Upper lobe of right lung (tissue), 1 donor: Measurements from ENCODE around the gene NFKB1. TPM values are rescaled to one million over a fixed set of nuclear protein-coding genes. Genes with fewer than 3 reads are reported as not detected.

Source experiments
- ATAC-seq: fragments of 200-7000 bp; cut with Tn5 transposase; one replicate; pipeline ENCODE4 v1.9.1; 2020; ENCODE audit warnings: mild to moderate bottlenecking, moderate library complexity
- DNase-seq: peaks from one replicate; pipeline ENCODE4 v3.0.0-alpha.2; 2020
- H3K27ac ChIP-seq: fragments of 200-600 bp; one replicate; pipeline ENCODE4 v1.8.0; 2022
- H3K27me3 ChIP-seq: fragments of 200-600 bp; one replicate; pipeline ENCODE4 v1.8.0; 2022; ENCODE audit warnings: mild to moderate bottlenecking
- H3K36me3 ChIP-seq: fragments of 200-600 bp; one replicate; pipeline ENCODE4 v1.8.0; 2022
- H3K4me1 ChIP-seq: fragments of 200-600 bp; one replicate; pipeline ENCODE4 v1.8.0; 2022
- H3K4me3 ChIP-seq: fragments of 200-600 bp; one replicate; pipeline ENCODE4 v1.8.0; 2022; ENCODE audit warnings: mild to moderate bottlenecking
- H3K9me3 ChIP-seq: fragments of 200-600 bp; one replicate; pipeline ENCODE4 v1.8.0; 2022
- intact Hi-C: fragments of 100-400 bp; cut with DNase I; formaldehyde crosslinking; loops from one replicate; pipeline ENCODE4 v1.11.0; 2022
- total RNA-seq: library from RNA; stranded (reverse); fragmentation: NEBNext Ultra II Directional; extraction: Animal tissue kit (Norgen Biotek cat#: 25700); gene quantifications from one replicate; pipeline ENCODE4 v1.2.1, GENCODE V29; 2021
- TF ChIP-seq, protein P1 (sequence below): fragments of 200-600 bp; IDR thresholded peaks from one replicate; pipeline ENCODE4 v1.8.0; 2022; ENCODE audit warnings: antibody characterized with exemption
- donor health status: DM: no; HTN: yes; CAD: no; lungs with severe emphysema.

The NFKB1 gene
- total RNA-seq, 1 donor from 2014 or later, result 48.8 TPM

GRCh38 chr4:102543030-102543928 lies 42.1 kb downstream of the NFKB1 start:
- Histone ChIP-seq H3K4me1 (no peaks in the 10 kb centered on the region), H3K4me3 (no peak overlapping the region)
- intact Hi-C loops, result no loop called here

GRCh38 chr4:102546635-102547034 lies 45.5 kb downstream of the NFKB1 start:
- Histone ChIP-seq H3K36me3 (peaks cover 18% of the 10 kb centered on the region), H3K4me3 (no peak overlapping the region), H3K27ac (no peak overlapping the region), H3K9me3 (no peaks in the 10 kb centered on the region), H3K4me1 (no peaks in the 10 kb centered on the region), H3K27me3 (no peaks in the 10 kb centered on the region)
- intact Hi-C loops, result no loop called here
- no peak for ATAC-seq
- DNase-seq, result no peak
- TF ChIP-seq, protein P1, sequence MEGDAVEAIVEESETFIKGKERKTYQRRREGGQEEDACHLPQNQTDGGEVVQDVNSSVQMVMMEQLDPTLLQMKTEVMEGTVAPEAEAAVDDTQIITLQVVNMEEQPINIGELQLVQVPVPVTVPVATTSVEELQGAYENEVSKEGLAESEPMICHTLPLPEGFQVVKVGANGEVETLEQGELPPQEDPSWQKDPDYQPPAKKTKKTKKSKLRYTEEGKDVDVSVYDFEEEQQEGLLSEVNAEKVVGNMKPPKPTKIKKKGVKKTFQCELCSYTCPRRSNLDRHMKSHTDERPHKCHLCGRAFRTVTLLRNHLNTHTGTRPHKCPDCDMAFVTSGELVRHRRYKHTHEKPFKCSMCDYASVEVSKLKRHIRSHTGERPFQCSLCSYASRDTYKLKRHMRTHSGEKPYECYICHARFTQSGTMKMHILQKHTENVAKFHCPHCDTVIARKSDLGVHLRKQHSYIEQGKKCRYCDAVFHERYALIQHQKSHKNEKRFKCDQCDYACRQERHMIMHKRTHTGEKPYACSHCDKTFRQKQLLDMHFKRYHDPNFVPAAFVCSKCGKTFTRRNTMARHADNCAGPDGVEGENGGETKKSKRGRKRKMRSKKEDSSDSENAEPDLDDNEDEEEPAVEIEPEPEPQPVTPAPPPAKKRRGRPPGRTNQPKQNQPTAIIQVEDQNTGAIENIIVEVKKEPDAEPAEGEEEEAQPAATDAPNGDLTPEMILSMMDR, result no peak

More at GRCh38 chr4:102543030-102543928, 42.1 kb downstream of the NFKB1 start:
- H3K27me3 ChIP-seq, result no peaks in the 10 kb centered on the region
- peaks cover 40% of the 10 kb centered on the region for H3K36me3 ChIP-seq
- ATAC-seq, result no peak
- no peaks in the 10 kb centered on the region for H3K9me3 ChIP-seq
- TF ChIP-seq, protein P1, result no peak
- DNase-seq, result no peak
- H3K27ac ChIP-seq, result no peak overlapping the region

DNA sequence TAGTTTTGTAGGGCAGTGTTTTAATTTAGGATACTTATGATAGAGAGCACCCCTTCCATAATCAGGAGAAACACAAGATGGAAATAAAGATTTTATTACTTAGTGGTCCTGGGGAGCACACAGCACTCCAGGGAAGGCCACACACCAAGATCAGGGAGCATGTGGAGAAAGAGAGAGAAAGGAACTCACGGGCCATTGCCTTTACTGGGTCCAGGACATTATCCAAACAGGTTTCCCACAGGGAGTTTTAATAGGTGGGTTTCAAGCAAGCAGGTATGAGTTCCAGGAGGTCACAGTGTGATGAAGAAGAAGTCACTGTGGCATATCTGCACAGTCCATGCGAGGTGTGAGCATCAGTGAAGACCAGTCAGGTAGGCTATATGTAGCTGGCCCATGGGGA lies 46.8 kb downstream of the NFKB1 start:
- Histone ChIP-seq H3K4me3 (no peak overlapping the region), H3K27me3 (no peaks in the 10 kb centered on the region), H3K27ac (no peak overlapping the region), H3K4me1 (peaks cover 10% of the 10 kb centered on the region), H3K9me3 (no peaks in the 10 kb centered on the region), H3K36me3 (peaks cover 18% of the 10 kb centered on the region)
- ATAC-seq, result no peak
- intact Hi-C loops, result no loop called here
- no peak for DNase-seq
- TF ChIP-seq, protein P1, result no peak

DNA sequence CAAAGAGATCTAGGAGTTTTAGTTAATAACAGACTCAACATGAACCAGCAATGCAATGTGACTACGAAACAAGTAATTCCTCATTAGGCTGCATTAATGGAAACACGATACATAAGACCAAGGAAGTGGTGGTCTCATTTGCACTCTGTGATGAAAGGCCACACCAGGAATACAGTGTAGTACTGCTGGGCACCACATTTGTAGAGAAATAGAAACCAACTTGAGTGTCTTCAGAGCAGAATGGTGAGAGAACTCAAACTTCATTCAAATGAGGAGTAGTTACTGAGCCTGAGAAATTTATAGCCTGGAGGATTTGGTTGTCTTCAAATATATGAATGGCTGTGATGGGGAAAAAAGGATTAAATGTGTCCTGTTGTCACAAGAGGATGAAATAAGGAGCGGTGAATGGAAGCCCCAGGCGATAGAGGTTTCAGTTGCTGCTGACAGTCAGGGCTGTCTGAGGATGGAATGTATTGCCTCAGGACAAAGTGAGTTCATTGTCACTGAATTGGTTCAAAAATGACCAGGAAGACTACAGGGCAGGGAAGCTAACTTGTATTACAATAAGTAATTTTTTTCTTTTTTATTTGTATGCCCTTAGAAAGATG lies 50.9 kb downstream of the NFKB1 start:
- no peaks in the 10 kb centered on the region for H3K9me3 ChIP-seq
- ATAC-seq, result no peak
- DNase-seq, result no peak
- peaks cover 20% of the 10 kb centered on the region for H3K4me1 ChIP-seq
- intact Hi-C loops, result no loop called here
- H3K36me3 ChIP-seq, result peaks cover 11% of the 10 kb centered on the region
- TF ChIP-seq, protein P1, result no peak
- no peak overlapping the region for H3K27ac ChIP-seq
- no peak overlapping the region for H3K4me3 ChIP-seq
- no peaks in the 10 kb centered on the region for H3K27me3 ChIP-seq

DNA sequence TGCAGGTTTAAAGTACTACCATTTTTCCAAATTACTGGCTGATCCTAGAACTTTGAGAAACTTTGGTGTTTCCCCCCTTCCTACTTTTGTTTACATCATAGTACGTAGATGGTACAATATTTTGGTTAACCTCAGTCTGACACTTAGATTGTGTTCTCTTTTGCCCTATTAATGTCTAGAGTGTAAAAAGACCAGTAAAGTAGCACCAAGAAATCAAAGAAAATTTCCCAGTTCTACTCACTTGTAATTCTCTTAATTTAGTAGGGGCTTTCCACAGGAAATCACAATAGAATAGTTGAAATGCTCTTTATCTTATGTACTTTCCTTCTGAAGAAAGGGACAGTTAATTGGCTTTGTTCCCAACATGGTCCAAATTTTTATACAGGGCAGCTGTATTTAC lies 51.6 kb downstream of the NFKB1 start:
- H3K4me3 ChIP-seq, result no peak overlapping the region
- ATAC-seq (no peak), DNase-seq (no peak)
- peaks cover 20% of the 10 kb centered on the region for H3K4me1 ChIP-seq
- intact Hi-C loops, result no loop called here
- H3K27ac ChIP-seq, result no peak overlapping the region
- TF ChIP-seq, protein P1, result no peak
- no peaks in the 10 kb centered on the region for H3K9me3 ChIP-seq
- H3K36me3 ChIP-seq, result peaks cover 9% of the 10 kb centered on the region
- H3K27me3 ChIP-seq, result no peaks in the 10 kb centered on the region
